HG03442 (cell line): ENCODE results near the gene P2RY1.
A peak's percentile ranks its signal among the peaks of the same experiment; 100 is the strongest.

Source experiments
- ATAC-seq: cut with Tn5 transposase; IDR thresholded peaks from one replicate; pipeline ENCODE4 v1.9.1; 2021; ENCODE audit warnings: mild to moderate bottlenecking, moderate library complexity; ENCODE audit not compliant: unreplicated experiment

P2RY1 gene

DNA sequence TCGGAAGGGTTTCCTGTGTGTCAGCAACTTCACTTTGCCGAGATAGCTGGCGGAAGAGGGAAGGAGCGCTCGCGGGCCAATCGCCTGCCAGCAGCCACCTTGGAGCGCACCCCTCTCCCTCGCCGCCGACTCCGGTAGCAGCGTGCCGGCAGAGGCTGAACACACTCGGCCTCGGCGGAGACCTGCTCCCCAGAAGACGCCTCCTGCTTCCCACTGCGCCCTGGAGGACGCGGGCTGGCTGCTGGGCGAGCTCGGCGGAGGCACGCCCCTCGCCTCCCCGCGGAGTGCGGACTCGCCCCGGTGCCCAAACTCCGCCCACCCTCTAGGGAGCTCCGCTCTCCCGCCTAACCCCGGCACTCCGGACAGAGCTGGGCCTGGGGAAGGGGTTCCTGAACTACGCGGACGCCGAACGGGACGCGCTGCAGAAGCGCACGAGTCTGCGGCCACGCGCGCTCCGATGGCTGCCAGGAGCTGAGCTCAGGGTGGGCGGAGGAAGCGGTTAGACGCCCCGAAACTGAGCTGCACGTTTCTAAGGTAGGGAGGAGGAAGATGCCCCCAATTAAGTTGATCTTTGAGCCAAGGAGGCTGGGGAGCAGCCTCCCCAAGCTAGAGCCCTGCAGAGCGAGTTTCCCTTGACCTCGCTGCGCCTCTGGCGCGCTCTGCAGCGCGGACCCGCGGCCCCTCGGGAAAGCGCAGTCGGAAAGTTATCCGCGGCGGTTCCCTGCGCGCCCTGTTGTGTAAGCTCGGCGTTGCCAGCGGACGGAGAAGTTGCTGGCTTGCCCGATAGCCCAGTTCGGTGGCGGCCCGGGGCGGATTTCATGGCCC is at the start of gene P2RY1:
Gene P2RY1, plus strand, starts transcription at position 356 of the 825 bp plus-strand sequence. CDS start 652 bp downstream, outside the sequence.
- peak; percentile 83 for ATAC-seq

DNA sequence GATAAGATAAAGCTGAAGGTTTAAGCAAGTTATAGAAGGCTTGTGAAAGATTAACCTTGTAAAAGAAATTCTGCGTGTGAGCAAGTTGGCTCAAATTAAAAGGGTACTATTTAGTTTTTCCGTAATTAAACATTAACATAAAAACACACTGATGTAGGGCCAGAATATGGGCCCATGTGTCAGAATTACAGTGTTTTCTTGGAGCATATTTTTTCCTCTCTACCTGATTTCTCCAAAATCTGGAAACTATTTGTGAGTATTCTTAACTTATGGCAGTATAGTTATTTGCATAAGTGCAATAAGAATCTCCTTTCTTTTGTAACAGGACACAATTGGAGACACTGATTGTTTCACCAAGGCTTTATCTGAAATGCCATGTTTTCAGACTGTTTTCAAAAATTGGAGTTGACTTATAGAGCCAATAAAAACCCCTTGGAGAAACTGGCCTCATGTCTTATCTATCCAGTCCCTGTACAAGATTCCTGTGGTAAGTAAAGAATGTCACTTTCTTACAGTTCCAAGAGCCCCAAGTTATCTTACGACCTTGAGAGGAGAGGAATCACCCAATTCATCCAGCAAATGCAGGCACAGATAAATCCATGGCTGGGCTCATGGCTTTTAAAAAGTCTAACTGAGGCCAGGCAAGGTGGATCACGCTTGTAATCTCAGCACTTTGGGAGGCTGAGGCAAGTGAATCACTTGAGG is 47.8 kb upstream of the P2RY1 start:
- ATAC-seq, result no peak

DNA sequence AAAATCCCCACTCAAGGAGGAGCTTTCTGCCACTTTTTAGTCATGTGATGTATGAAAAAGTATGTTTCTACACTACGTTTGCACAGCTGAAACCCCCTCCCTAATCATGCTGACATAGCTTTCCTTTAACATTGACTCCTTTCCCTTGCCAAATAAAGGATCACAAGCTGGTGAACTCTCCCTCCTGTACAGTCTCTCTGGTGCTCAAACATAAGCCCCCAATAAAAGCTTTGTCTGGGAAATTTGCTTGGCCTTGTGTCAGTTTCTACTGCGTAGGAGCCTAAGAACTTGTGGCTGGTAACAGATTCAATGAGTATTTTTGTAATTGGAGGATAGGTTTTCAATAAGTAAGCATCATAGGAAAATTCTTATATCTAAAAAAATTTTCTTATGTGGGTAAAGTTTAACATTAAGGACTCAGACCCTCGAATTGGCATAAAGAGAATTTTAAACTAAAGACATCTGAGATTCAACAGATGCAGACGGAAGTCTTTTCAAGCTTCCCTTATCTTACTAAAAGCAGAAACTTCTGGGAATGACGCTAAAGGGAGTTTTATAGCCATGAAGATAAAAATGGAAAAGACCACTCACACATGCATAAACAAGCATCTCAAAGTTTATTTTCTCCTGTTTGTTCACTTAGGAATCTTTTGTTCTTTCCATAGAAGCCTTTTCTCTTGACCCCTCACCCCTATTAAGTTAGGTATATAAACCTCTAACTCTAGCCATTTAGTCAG is 44.1 kb upstream of the P2RY1 start:
- ATAC-seq, result no peak

- ATAC-seq, result no peak
Observed at GRCh38 chr3:152793969-152794368, 41.0 kb upstream of the P2RY1 start.

GRCh38 chr3:152797751-152798432 is 37.0 kb upstream of the P2RY1 start:
- ATAC-seq, result no peak

DNA sequence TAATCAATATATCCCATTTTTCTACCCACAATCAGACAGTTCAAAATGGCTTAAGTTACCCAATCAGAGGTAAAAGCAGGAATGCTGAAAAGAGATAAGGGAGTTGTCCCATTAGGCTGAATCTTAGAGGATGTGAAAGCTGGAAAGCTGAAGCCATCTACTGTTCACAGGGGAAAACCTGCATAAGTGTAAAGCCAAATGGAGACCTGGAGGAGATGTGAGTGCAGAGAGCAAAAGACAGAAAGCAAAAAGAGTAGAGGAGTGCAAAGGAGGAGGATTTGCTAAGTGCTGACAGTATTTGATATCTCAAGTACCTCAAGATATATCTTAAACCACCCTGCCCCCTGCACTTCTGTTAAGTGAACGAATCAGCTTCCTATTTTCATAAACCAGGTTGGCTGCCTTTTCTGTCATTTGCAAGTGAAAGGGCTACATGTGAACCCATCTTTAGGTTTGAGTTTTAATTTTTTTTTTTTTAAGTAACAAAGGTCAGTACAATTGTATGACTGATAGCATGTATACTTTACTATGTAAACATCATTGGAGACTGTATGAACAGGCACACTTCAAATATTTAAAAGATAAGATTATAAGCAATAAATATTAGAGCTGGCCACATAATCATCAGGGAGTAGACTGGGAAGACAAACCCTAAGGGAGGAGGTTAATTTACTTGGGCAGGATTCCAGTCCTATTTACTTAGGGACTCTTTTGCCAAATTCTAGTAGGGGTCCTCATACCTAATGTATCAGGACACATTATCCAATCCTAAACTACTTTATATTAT is 22.8 kb upstream of the P2RY1 start:
- ATAC-seq, result no peak

GRCh38 chr3:152817400-152817799 is 17.5 kb upstream of the P2RY1 start:
- ATAC-seq, result peak; percentile 49

DNA sequence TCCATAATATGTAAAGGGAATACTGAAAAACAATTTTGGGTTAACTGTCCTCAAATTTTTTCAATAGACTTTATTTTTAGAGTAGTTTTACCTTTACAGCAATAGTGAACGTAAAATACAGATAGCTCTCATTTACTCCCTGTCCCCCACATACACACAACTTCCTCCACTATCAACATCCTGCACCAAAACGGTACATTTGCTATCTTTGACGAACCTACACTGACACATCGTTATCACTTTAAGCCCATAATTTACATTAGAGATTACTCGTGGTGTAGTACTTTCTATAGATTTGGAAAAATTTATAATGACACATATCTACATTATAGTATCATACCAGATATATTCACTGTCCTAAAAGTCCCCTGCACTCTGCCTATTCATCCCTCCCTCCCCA is 16.9 kb upstream of the P2RY1 start:
- no peak for ATAC-seq

- no peak for ATAC-seq
Observed at GRCh38 chr3:152823173-152823572, 11.8 kb upstream of the P2RY1 start.

DNA sequence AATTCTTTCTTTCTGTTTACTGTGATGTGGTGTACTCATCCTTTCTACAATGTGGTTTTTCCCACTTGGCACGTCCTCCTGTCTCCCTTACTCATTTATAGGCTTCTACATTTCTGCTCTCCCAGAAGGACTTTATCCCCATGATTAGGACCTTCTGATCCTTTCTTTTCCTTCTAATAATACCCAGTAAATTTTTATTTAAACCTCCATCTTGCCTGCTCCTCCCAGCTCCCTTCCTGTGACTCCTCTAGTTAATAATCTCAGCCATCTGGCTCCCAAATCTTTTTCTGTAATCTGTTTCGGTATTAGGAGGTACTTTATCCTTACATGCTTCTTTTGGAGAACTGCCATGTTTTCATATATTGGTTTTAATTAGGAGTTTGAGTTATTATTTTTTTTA is 11.2 kb upstream of the P2RY1 start:
- ATAC-seq, result no peak

DNA sequence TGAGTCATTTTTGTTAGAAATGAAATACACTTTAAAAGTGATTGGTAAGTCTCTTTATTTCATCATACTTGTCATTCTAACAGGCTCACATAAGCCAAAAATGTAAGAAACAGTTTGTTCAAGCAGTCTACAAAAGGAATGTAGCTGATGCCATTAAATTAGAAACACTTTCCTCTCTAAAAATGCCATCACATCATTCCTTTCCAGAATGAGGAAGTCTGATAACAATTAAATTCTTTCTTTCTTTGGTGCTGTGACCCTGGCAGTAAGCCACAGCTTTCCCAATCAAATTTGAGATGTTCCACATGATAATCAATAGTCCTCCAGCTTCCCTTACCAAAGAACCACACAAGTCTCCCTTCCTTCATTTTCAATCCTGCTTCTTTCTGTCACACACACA is 9.4 kb upstream of the P2RY1 start:
- no peak for ATAC-seq

GRCh38 chr3:152826476-152826875 is 8.5 kb upstream of the P2RY1 start:
- no peak for ATAC-seq

- ATAC-seq, result no peak
Observed at GRCh38 chr3:152827313-152827712, 7.6 kb upstream of the P2RY1 start.

DNA sequence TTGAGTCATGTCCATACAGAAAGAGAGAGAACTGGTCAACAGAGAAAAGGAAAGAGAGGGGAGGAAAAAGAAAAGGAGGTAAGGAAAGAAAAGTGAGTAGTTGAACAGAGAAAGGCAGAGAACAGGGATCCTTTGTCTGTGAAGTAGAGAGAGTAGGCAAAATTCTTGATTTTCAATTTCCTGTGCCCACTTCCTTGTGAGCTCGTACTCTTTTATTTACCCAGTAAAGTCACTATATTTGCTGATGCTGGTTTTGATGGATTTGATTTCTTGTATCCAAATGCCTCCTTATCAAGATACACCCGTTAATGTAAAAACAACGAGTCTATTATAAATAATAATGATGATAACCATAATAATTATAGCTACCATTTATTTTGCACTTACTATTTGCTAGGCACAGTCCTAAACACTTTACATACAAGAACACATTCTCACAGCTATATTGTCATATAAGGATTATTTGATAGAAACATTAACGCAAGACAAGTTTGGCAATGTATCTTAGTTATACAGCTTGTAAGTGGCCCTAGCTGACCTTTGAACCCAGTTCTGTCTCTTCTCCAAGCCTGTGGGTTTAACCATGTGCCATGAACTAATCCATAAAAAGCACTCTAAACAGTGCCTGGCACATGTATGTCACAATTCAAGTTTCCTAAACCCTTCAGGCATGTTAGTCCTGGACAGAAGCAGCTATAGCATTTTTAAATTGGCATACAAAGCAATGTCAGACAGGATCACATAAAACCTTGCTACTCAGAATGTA is 6.7 kb upstream of the P2RY1 start:
- no peak for ATAC-seq

DNA sequence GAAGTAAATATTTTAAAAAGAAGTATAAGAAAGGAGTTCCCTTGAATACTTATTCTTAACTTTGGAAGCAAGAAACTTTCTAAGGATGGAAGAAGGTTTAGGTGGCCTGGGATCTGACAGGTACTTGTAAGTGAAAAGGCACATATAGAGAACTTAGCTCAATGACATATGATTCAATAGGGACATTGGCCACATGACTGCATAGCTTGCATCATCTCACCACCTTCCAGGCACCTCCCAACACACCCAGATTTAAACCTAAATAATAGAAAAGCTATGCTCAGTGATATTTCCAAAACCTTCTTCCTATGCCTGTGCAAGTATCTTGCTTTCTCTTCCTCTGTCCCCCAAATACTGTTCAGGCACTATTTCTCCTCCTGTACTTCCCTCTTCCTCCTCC is 4.7 kb upstream of the P2RY1 start:
- ATAC-seq, result no peak

DNA sequence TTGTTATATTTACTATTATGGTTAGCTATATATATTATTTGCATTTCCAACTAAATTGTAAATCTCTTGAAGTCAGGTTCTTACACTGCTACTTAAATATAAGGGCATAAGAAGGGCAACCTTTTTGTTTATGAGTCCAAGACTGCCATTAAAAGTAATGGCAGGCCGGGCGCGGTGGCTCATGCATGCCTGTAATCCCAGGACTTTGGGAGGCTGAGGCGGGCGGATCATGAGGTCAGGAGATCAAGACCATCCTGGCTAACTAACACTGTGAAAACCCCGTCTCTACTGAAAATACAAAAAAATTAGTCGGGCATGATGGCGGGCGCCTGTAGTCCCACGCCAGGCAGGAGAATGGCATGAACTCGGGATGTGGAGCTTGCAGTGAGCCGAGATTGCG is 2.9 kb upstream of the P2RY1 start:
- ATAC-seq, result no peak

GRCh38 chr3:152833089-152833488 is 1.8 kb upstream of the P2RY1 start:
- no peak for ATAC-seq

- ATAC-seq, result no peak
Observed at GRCh38 chr3:152834191-152834775, 648 bp upstream of the P2RY1 start.

DNA sequence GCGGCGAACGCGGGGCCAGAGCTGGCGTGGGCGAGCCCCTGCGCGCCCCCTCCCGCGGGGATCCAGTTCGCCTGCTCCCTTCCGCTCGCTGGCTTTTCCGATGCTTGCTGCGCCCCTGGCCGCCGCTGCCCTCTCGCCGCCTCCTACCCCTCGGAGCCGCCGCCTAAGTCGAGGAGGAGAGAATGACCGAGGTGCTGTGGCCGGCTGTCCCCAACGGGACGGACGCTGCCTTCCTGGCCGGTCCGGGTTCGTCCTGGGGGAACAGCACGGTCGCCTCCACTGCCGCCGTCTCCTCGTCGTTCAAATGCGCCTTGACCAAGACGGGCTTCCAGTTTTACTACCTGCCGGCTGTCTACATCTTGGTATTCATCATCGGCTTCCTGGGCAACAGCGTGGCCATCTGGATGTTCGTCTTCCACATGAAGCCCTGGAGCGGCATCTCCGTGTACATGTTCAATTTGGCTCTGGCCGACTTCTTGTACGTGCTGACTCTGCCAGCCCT is 721 bp downstream of the P2RY1 start:
- no peak for ATAC-seq
